Dendritic cell treated with granulocyte-macrophage colony-stimulating factor and Interleukin-4, amounts not matched to agents 40 ng/mL and 50 ng/mL, for 4 days (primary cell): ENCODE measurements around the gene MKLN1.

Source experiments
- H3K27ac Mint-ChIP-seq: one replicate; pipeline ENCODE4 v1.8.0; 2022; ENCODE audit warnings: mild to moderate bottlenecking, mixed read lengths
- H3K27me3 Mint-ChIP-seq: one replicate; pipeline ENCODE4 v1.8.0; 2022; ENCODE audit warnings: mild to moderate bottlenecking, mixed read lengths
- H3K36me3 Mint-ChIP-seq: one replicate; pipeline ENCODE4 v1.8.0; 2022; ENCODE audit warnings: low read depth, mixed read lengths
- H3K4me1 Mint-ChIP-seq: one replicate; pipeline ENCODE4 v1.8.0; 2022; ENCODE audit warnings: low read depth, mixed read lengths
- H3K4me3 Mint-ChIP-seq: one replicate; pipeline ENCODE4 v1.8.0; 2022; ENCODE audit warnings: mild to moderate bottlenecking, moderate library complexity, mixed read lengths
- H3K9me3 Mint-ChIP-seq: one replicate; pipeline ENCODE4 v1.8.0; 2022; ENCODE audit warnings: mixed read lengths
- intact Hi-C: fragments of 100-400 bp; cut with micrococcal nuclease; formaldehyde crosslinking; loops from one replicate; pipeline ENCODE4 v1.15.0; 2022

The MKLN1 gene

GRCh38 chr7:131536361-131536849 is 208.7 kb downstream of the MKLN1 start:
- H3K4me3 Mint-ChIP-seq: no peak overlapping the region

GRCh38 chr7:131537571-131537978 is 209.9 kb downstream of the MKLN1 start:
- H3K4me1 Mint-ChIP-seq: peaks cover 5% of the 10 kb centered on the region

More at GRCh38 chr7:131536361-131536849, 208.7 kb downstream of the MKLN1 start:
- H3K27ac Mint-ChIP-seq: no peak overlapping the region
- peaks cover 1% of the 10 kb centered on the region for H3K4me1 Mint-ChIP-seq
- no peaks in the 10 kb centered on the region for H3K36me3 Mint-ChIP-seq
- intact Hi-C loops: no loop called here
- no peaks in the 10 kb centered on the region for H3K27me3 Mint-ChIP-seq
- H3K9me3 Mint-ChIP-seq: no peaks in the 10 kb centered on the region

GRCh38 chr7:131538071-131538812 is 210.6 kb downstream of the MKLN1 start:
- intact Hi-C loops: no loop called here
- Mint-ChIP-seq H3K4me1 (peaks cover 5% of the 10 kb centered on the region), H3K36me3 (no peaks in the 10 kb centered on the region), H3K4me3 (no peak overlapping the region), H3K27ac (no peak overlapping the region), H3K9me3 (no peaks in the 10 kb centered on the region), H3K27me3 (no peaks in the 10 kb centered on the region)

More at GRCh38 chr7:131537571-131537978, 209.9 kb downstream of the MKLN1 start:
- H3K36me3 Mint-ChIP-seq: no peaks in the 10 kb centered on the region
- no peaks in the 10 kb centered on the region for H3K9me3 Mint-ChIP-seq
- no peak overlapping the region for H3K4me3 Mint-ChIP-seq
- intact Hi-C loops: no loop called here
- no peak overlapping the region for H3K27ac Mint-ChIP-seq
- H3K27me3 Mint-ChIP-seq: no peaks in the 10 kb centered on the region

- Mint-ChIP-seq H3K27ac (no peak overlapping the region), H3K9me3 (no peaks in the 10 kb centered on the region), H3K4me3 (no peak overlapping the region), H3K27me3 (no peaks in the 10 kb centered on the region), H3K4me1 (peaks cover 5% of the 10 kb centered on the region), H3K36me3 (no peaks in the 10 kb centered on the region)
- intact Hi-C loops: no loop called here
Measured at GRCh38 chr7:131538813-131539179, 211.1 kb downstream of the MKLN1 start.

DNA sequence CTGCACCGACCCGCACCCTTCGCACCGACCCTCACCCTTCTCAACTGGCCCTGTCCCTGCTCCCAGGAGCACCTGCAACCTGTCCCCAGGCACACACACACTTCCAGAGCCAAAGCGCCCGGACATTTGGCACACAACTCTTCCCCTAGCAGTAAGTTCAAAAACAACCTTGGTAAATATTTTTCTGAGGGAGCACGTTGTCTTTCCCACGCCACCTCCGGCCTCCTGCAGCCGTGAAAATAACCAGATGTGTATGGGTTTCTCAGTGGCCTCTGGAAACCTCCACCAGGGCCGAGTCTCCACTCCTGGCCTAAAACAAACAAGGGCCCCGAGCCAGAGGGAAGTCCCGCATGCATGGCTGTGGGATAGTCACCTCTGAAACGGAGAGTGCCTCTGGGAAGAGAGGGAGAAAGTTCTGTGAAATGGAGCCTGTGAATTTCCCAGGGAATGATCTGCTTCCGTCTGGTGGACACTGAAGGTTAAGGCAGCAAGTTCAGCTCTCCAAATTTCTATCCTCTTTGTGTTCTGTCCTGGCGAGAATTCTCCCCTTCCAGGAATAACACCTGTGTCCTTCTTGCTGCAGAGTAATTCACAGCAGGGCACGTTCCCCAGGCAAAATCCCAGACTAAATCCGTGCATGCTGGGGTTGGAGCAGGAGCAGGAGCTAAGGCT is 213.0 kb downstream of the MKLN1 start:
- Mint-ChIP-seq H3K4me1 (peaks cover 11% of the 10 kb centered on the region), H3K4me3 (no peak overlapping the region), H3K27me3 (peaks cover 2% of the 10 kb centered on the region), H3K27ac (no peak overlapping the region), H3K36me3 (no peaks in the 10 kb centered on the region), H3K9me3 (no peaks in the 10 kb centered on the region)
- intact Hi-C loops: no loop called here

DNA sequence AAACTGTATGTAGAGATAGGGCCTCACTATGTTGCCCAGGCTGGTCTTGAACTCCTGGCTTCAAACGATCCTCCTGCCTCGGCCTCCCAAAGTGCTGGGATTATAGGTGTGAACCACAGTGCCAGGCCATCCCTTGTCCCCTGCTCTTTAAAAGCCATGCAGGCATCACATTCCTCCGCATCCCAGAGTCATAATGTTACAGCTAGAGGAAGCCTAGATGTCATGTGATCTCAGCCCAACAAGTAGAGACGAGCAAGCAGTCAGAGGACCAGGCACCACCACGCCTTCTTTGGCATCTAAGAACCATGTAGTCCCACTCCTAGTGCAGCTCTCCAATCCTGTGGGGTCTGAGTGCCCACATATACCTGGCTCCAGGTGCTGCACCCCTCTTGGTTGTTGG is 215.6 kb downstream of the MKLN1 start:
- Mint-ChIP-seq H3K4me1 (peaks cover 17% of the 10 kb centered on the region), H3K9me3 (peaks cover 5% of the 10 kb centered on the region), H3K4me3 (no peak overlapping the region), H3K27me3 (peaks cover 2% of the 10 kb centered on the region), H3K27ac (no peak overlapping the region), H3K36me3 (no peaks in the 10 kb centered on the region)
- intact Hi-C loops: no loop called here

DNA sequence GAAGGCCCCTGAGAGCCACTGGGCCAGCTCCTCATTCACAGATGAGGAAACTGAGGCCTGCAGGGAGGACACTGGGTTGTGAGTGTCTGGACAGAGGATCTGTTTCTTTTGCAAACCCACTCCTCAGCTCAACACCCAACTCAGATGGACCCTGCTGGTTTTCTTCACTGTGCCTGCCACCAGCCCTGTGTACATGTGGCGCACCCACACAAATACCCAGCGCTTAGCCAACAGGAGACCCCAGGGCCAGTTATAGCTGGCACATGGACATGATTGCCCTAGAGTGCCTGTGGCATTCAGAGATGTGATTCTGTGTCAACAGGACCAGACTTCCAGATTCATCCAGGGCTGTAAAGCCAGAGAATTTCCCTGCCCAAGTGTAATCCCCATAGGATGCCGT is 216.3 kb downstream of the MKLN1 start:
- Mint-ChIP-seq H3K4me3 (no peak overlapping the region), H3K27me3 (peaks cover 2% of the 10 kb centered on the region), H3K4me1 (peaks cover 17% of the 10 kb centered on the region), H3K27ac (no peak overlapping the region), H3K9me3 (peaks cover 12% of the 10 kb centered on the region), H3K36me3 (no peaks in the 10 kb centered on the region)
- intact Hi-C loops: no loop called here

DNA sequence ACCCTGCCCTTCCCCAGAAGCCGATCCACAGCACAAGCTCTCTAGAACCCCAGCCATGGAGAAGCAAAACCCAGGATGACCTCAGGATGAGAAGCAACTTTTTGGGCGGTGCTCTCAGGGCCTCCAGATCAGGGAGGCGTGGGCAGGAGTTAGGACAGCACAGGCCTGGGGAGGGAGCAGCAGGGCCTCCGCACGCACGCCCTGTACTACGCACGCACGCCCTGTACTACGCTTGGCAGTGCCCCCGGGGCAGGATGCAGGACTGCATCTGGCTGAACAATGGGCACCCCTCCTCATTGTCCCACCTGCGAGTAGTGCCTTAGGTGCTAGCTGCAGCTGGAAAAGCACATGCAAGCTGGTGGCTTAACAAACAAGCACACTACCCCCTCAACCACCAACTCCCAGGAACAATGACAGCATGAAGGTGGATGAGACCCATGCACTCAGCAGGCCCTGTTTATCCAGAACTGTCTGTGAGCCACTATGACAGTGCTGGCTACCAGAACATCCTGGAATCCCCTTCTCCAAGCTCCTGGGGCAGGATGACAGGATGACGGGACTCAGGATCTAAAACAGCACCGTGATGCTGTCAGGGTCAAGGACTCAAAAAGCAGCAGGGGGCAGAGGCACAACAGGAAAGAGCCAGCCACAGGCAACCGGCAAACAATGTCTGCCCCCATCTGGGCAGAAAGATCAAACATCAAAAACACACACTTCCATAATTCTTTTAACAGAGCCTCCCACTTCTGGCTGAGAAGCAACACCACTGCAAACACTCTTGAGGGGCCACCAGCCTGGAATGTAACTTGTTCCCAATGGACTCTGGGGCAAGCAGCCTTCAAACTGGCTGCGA is 217.0 kb downstream of the MKLN1 start:
- Mint-ChIP-seq H3K27me3 (peaks cover 2% of the 10 kb centered on the region), H3K9me3 (peaks cover 12% of the 10 kb centered on the region), H3K27ac (no peak overlapping the region), H3K4me3 (no peak overlapping the region), H3K36me3 (no peaks in the 10 kb centered on the region), H3K4me1 (peaks cover 17% of the 10 kb centered on the region)
- intact Hi-C loops: no loop called here

GRCh38 chr7:131546126-131546525 is 218.4 kb downstream of the MKLN1 start:
- H3K36me3 Mint-ChIP-seq: no peaks in the 10 kb centered on the region
- no peak overlapping the region for H3K27ac Mint-ChIP-seq
- H3K4me1 Mint-ChIP-seq: peaks cover 17% of the 10 kb centered on the region
- no peak overlapping the region for H3K4me3 Mint-ChIP-seq
- H3K27me3 Mint-ChIP-seq: peaks cover 3% of the 10 kb centered on the region
- intact Hi-C loops: no loop called here
- peaks cover 12% of the 10 kb centered on the region for H3K9me3 Mint-ChIP-seq
